Measurements from ENCODE around the gene DNAJB4. TPM values are rescaled to one million over a fixed set of nuclear protein-coding genes. Genes with fewer than 3 reads are reported as not detected.

Gene DNAJB4
- total and polyA plus RNA-seq, 2 of the 8 experiments (the other 6 are each of a cell fraction or from before 2014, with no cell fraction given) = 6.6 to 21.8 TPM

DNA sequence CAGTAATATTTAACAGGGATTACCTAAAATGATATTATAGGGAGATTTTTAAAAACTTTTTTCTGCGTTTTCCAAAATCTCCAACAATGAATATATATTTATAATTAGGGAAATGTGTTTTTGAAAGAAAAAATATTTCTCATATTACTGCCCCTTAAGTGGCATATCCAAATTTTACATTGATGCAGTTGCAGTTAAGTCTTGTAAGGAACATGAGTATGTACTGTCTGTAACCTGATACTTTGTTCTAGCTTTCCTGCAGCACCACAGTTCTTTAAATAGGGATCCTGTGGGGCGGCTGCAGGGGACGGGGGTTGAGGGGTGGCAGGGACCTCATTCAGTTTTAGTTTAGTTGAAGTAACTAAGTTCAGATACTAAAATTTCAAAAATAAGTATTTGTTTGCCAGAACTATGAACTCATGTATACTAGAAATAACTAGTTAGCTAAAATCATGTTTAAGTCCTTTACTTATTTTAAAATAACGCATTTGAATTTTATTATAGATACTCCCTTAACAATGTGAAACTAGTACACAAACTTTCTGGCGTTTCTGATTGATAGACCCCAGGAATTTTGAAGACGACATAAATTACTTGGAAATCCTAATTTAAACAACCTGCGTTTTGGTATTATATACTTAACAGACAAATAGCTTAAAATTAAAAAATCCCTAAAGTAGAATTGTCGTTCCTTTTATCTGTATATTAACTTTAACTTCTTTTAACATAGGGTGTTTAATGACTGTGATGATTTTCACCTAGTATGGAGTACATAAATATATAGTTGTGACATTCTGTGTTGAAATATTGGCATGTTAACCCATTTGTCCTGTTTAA lies 639 bp upstream of the DNAJB4 start:
- Histone ChIP-seq H3K79me2 (ENCODE audit: control insufficient read depth in 1 of 2, insufficient read depth in 2 of 2, low read length in 2 of 2) (peaks cover 0 to 5% of the 10 kb centered on the region in 2 experiments; a peak in 2 of 4 replicates), H3K23ac (ENCODE audit: insufficient read length) (no peak overlapping the region), H4K20me1 (replicated peaks in 1 of 2; ENCODE audit: control insufficient read depth in 1 of 2, insufficient read depth in 2 of 2, low read length in 2 of 2) (no peaks in the 10 kb centered on the region), H2AK5ac (ENCODE audit: low read depth, low read length) (no peak overlapping the region), H2BK20ac (ENCODE audit: low read length) (no peak overlapping the region), H3K4me3 (ENCODE audit: extremely low read depth in 1 of 4, insufficient read depth in 2 of 4, low read depth in 3 of 4, low read length in 4 of 4) (peak overlapping the region in 3 of 4 experiments; percentile 11 to 53 (median 34); a peak in 4 of 8 replicates), H3K4ac (replicated peaks; ENCODE audit: insufficient read length, low read depth, low read length) (no peak overlapping the region), H3K18ac (ENCODE audit: extremely low read depth, low read length) (no peak overlapping the region; the same call in 1 of the 2 replicates), H2BK120ac (replicated peaks; ENCODE audit: low read depth, low read length) (no peak overlapping the region), H3K9ac (replicated peaks in 1 of 4; ENCODE audit: extremely low read depth in 1 of 4, low read depth in 3 of 4, low read length in 3 of 4) (peak overlapping the region in 3 of 4 experiments; percentile 49 to 64 (median 50); a peak in 5 of 7 replicates), H3K4me1 (replicated peaks in 1 of 4; ENCODE audit: control insufficient read depth in 3 of 4, insufficient read depth in 4 of 4, low read length in 3 of 4) (peaks cover 0 to 5% (median 3%) of the 10 kb centered on the region in 4 experiments; a peak in 3 of 7 replicates), H3K23me2 (ENCODE audit: low read depth, low read length) (0 out of 2 replicates have a peak, but pooled peaks cover 2% of the 10 kb centered on the region), H4K8ac (ENCODE audit: extremely low read depth, insufficient read depth, low read length) (no peak overlapping the region), H2BK12ac (ENCODE audit: low read depth, low read length) (no peak overlapping the region), H2BK15ac (ENCODE audit: low read length) (no peak overlapping the region), H3K36me3 (ENCODE audit: control insufficient read depth in 2 of 4, insufficient read depth in 4 of 4, low read length in 3 of 4) (no peaks in the 10 kb centered on the region), H3K9me3 (ENCODE audit: insufficient read depth in 2 of 2, low read depth in 1 of 2, low read length in 1 of 2) (no peaks in the 10 kb centered on the region), H3K14ac (ENCODE audit: insufficient read length) (no peak overlapping the region), H3K27me3 (replicated peaks in 1 of 4; ENCODE audit: control insufficient read depth in 3 of 4, extremely low read depth in 1 of 4, insufficient read depth in 3 of 4, low read length in 3 of 4) (no peaks in the 10 kb centered on the region), H3K4me2 (ENCODE audit: insufficient read depth in 1 of 2, low read depth in 2 of 2, low read length in 2 of 2) (peak overlapping the region; percentile 65 to 78), H2AFZ (ENCODE audit: low read length) (peak overlapping the region; percentile 86; the same call in 1 of the 2 replicates), H4K91ac (replicated peaks; ENCODE audit: insufficient read length, low read length) (no peak overlapping the region), H3K56ac (replicated peaks; ENCODE audit: insufficient read length, low read depth, low read length) (no peak overlapping the region), H2BK5ac (ENCODE audit: low read depth, low read length) (peak overlapping the region; percentile 28; the same call in 1 of the 2 replicates), H3K79me1 (ENCODE audit: low read depth, low read length) (no peaks in the 10 kb centered on the region), H3K27ac (ENCODE audit: low read depth, low read length) (peak overlapping the region; percentile 69; the same call in 1 of the 2 replicates), H4K5ac (ENCODE audit: insufficient read length, low read depth, low read length) (peak overlapping the region; percentile 83)
- POLR2A ChIA-PET (ENCODE audit: partially characterized antibody) = interaction anchor here (0.6 to 8.6 kb wide), 33 partner anchors 9 to 241 kb away, joined by 3 to 180 read pairs (median 5); partner anchors contain the start of genes FUBP1, GIPC2 and NEXN
- 16% methylated on average over 8 of the region's 8 CpGs; no CpG with 5 or more reads in 1 of the 2 experiments for WGBS, 2 experiments (ENCODE audit: extremely low coverage in 1 of 2, insufficient coverage in 1 of 2, insufficient read length in 1 of 2, insufficient replicate concordance in 2 of 2, low coverage in 1 of 2, low lambda C conversion rate in 2 of 2, missing lambda C conversion rate in 1 of 2)
- no peak for DNase-seq (ENCODE audit: low read depth in 1 of 2, low spot score in 2 of 2)
- FAIRE-seq = no peak
- CTCF ChIA-PET (ENCODE audit: partially characterized antibody) = interaction anchor here (0.6 to 2.9 kb wide), 7 partner anchors 9 to 236 kb away, joined by 3 to 15 read pairs (median 4); no protein-coding TSS in a partner anchor
- TF ChIP-seq POLR2AphosphoS5 (IDR thresholded peaks at IDR 0.05; ENCODE audit: low read depth, low read length) = peak; percentile 68; the same call in 1 of the 2 replicates
- peak; percentile 37; the same call in 1 of the 2 replicates for TF ChIP-seq SP1 (IDR thresholded peaks at IDR 0.05; ENCODE audit: low read depth, low read length)
- TF ChIP-seq EZH2 (IDR thresholded peaks at IDR 0.05; ENCODE audit: low read depth, low read length, severe bottlenecking) = no peak
- TF ChIP-seq ATF2 (IDR thresholded peaks at IDR 0.05; ENCODE audit: low read length) = peak; percentile 76; the same call in 1 of the 2 replicates
- TF ChIP-seq POLR2A (IDR thresholded peaks at IDR 0.05; ENCODE audit: control extremely low read depth in 1 of 2, low read depth in 2 of 2, low read length in 2 of 2) = peak; percentile 78 to 91
- peak; percentile 96 for TF ChIP-seq TBP (IDR thresholded peaks at IDR 0.05; ENCODE audit: low read depth, low read length)
- TF ChIP-seq NANOG (IDR thresholded peaks at IDR 0.05; ENCODE audit: insufficient read depth, low read depth, low read length, poor library complexity, severe bottlenecking) = peak; percentile 24
- TF ChIP-seq JUND (IDR thresholded peaks at IDR 0.05; ENCODE audit: low read length) = 0 out of 2 replicates have a peak, but pooled peaks have one; percentile 20
- TF ChIP-seq EGR1 (IDR thresholded peaks at IDR 0.05; ENCODE audit: borderline replicate concordance, low read depth, low read length) = peak; percentile 63; the same call in 1 of the 2 replicates
